Prostate gland (tissue), 2 donors: ENCODE results near the gene CLHC1.

Experiments used
- CTCF ChIP-seq, 4 experiments: fragments of 200-600 bp in 2 of 4; fragments of 450-650 bp in 2 of 4; sonication (generic) in 2 of 4; IDR thresholded peaks; 1 replicate in 3 of 4; 2 replicates in 1 of 4; pipeline ENCODE4 v1.5.1; 2016 to 2019; ENCODE audit warnings: antibody characterized with exemption in 4 of 4, mild to moderate bottlenecking in 2 of 4, moderate library complexity in 2 of 4
- POLR2A ChIP-seq: fragments of 450-650 bp; IDR thresholded peaks from one replicate; pipeline ENCODE4 v1.6.1; 2016; ENCODE audit warnings: antibody characterized with exemption, mild to moderate bottlenecking

DNA sequence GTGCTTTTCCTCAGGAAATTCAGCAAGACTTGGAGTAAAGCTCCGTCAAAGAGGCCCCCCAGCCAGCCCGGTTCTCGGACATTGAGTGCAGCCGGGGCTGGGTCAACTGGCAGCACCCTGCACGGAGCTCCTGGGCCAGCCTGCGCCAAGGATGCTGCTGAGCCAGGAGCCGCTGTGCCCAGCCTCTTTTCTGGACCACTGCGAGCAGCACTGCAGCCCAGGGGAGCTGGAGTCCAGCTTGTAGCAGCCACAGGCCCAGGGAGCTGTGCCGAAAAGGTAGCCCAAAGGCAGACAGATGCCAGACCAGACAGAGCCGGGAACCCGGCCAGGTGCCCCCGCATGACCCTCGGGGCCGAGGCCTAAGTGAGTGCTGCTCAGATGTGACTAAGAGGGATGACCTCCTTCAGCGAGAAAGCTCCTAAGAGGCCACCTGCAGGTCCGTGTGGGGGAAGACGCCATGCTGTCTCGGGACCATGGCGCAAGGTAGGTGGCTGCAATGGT lies 7.3 kb downstream of the CLHC1 start:
- TF ChIP-seq CTCF (IDR thresholded peaks at IDR 0.05) (no peak), POLR2A (no peak)
